ENCODE results near the gene WNT1.

The WNT1 gene

DNA sequence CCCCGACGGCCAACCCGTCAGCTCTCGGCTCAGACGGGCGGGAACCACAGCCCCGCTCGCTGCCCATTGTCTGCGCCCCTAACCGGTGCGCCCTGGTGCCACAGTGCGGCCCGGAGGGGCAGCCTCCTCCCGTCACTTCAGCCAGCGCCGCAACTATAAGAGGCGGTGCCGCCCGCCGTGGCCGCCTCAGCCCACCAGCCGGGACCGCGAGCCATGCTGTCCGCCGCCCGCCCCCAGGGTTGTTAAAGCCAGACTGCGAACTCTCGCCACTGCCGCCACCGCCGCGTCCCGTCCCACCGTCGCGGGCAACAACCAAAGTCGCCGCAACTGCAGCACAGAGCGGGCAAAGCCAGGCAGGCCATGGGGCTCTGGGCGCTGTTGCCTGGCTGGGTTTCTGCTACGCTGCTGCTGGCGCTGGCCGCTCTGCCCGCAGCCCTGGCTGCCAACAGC is at the start of gene WNT1:
TSS of gene WNT1 (plus strand) at position 32 of the 450 bp plus-strand sequence. CDS start at position 361, 329 bp downstream.
- Histone ChIP-seq H3K4me3 (ENCODE audit: low read length) (peak within 1 kb of the TSS; percentile 58), H3K27ac (ENCODE audit: low read depth, low read length) (no peak within 1 kb of the TSS)

DNA sequence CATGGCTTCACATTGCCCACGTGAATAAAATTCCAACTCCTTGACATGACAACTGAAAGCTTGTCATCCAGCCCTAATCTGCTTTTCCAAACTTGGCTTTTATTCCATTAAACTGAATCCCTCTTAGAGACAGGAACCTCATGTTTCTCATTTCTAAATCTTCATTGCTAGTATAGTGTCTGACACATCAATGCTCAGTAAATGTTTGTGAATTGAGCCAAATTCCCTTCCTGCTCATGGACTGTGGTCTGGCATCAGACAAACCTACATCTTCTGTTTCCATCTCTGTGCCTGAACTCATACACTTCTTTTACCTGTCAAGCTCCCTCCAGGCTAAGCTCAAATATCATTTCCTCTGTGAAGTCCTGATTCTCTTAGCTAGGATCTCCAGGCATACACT is 48.6 kb upstream of the WNT1 start:
- H3K79me2 ChIP-seq (ENCODE audit: control insufficient read depth, low read length) = peaks cover 3% of the 10 kb centered on the region; the same call in 1 of the 2 replicates
- H3K27me3 ChIP-seq (ENCODE audit: control insufficient read depth, low read length) = no peaks in the 10 kb centered on the region
- H3K4me1 ChIP-seq (ENCODE audit: control insufficient read depth, low read length) = peaks cover 8% of the 10 kb centered on the region
- no peaks in the 10 kb centered on the region for H3K9me2 ChIP-seq (replicated peaks; ENCODE audit: control insufficient read depth, low read length)
- no peak overlapping the region for H3K4me2 ChIP-seq (ENCODE audit: low read length)
- TF ChIP-seq, protein P1, sequence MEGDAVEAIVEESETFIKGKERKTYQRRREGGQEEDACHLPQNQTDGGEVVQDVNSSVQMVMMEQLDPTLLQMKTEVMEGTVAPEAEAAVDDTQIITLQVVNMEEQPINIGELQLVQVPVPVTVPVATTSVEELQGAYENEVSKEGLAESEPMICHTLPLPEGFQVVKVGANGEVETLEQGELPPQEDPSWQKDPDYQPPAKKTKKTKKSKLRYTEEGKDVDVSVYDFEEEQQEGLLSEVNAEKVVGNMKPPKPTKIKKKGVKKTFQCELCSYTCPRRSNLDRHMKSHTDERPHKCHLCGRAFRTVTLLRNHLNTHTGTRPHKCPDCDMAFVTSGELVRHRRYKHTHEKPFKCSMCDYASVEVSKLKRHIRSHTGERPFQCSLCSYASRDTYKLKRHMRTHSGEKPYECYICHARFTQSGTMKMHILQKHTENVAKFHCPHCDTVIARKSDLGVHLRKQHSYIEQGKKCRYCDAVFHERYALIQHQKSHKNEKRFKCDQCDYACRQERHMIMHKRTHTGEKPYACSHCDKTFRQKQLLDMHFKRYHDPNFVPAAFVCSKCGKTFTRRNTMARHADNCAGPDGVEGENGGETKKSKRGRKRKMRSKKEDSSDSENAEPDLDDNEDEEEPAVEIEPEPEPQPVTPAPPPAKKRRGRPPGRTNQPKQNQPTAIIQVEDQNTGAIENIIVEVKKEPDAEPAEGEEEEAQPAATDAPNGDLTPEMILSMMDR (IDR thresholded peaks at IDR 0.05; ENCODE audit: low read depth, low read length, poor library complexity, severe bottlenecking) = no peak
- no peak for TF ChIP-seq EZH2phosphoT487 (IDR thresholded peaks at IDR 0.05; ENCODE audit: borderline replicate concordance, low read length)
- no peak overlapping the region for H3K27ac ChIP-seq (ENCODE audit: low read depth, low read length)
- no peaks in the 10 kb centered on the region for H3K9me3 ChIP-seq (ENCODE audit: control insufficient read depth, insufficient read depth, low read length)
- H3K36me3 ChIP-seq (ENCODE audit: control insufficient read depth, low read length) = peaks cover 27% of the 10 kb centered on the region
- H3F3A ChIP-seq (ENCODE audit: control insufficient read depth, insufficient read depth) = peaks cover 8% of the 10 kb centered on the region
- H3K4me3 ChIP-seq (ENCODE audit: low read length) = no peak overlapping the region
- no peaks in the 10 kb centered on the region for H4K20me1 ChIP-seq (ENCODE audit: control insufficient read depth, insufficient read depth, low read depth, low read length)

More for the DNA sequence above, at the start of gene WNT1:
- Histone ChIP-seq H3F3A (ENCODE audit: control insufficient read depth, insufficient read depth) (no peaks in the 10 kb centered on the region), H3K4me1 (ENCODE audit: control insufficient read depth, low read length) (peaks cover 41% of the 10 kb centered on the region), H3K9me3 (ENCODE audit: control insufficient read depth, insufficient read depth, low read length) (no peaks in the 10 kb centered on the region), H3K27me3 (ENCODE audit: control insufficient read depth, low read length) (peaks cover 76% of the 10 kb centered on the region), H4K20me1 (ENCODE audit: control insufficient read depth, insufficient read depth, low read depth, low read length) (no peaks in the 10 kb centered on the region), H3K79me2 (ENCODE audit: control insufficient read depth, low read length) (no peaks in the 10 kb centered on the region), H3K9me2 (replicated peaks; ENCODE audit: control insufficient read depth, low read length) (no peaks in the 10 kb centered on the region), H3K36me3 (ENCODE audit: control insufficient read depth, low read length) (no peaks in the 10 kb centered on the region), H3K4me2 (ENCODE audit: low read length) (peak within 1 kb of the TSS; percentile 65)
- 0 out of 2 replicates have a peak, but pooled peaks have one; percentile 56 for TF ChIP-seq EZH2phosphoT487 (IDR thresholded peaks at IDR 0.05; ENCODE audit: borderline replicate concordance, low read length)
- TF ChIP-seq, protein P1 (IDR thresholded peaks at IDR 0.05; ENCODE audit: low read depth, low read length, poor library complexity, severe bottlenecking) = peak; percentile 48

DNA sequence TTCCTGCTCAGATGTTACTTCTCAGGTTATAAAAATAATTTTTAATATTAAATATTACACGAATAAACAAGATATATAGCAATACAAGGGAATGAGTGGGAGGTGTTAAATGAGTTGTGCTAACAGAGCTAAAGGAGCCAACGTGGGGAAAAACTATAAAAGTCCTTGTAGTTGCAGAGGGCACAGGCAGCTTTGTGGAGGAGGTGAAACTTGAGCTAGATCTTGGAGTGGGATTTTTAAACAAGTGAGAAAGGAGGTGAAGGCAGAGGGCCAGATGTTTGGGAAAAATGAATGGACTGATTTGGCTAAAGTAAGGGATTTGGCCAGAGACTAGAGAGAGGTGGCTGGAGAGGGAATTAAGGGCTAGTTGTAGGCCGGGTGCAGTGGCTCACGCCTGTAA is 47.6 kb upstream of the WNT1 start:
- no peak for TF ChIP-seq EZH2phosphoT487 (IDR thresholded peaks at IDR 0.05; ENCODE audit: borderline replicate concordance, low read length)
- TF ChIP-seq, protein P1 (IDR thresholded peaks at IDR 0.05; ENCODE audit: low read depth, low read length, poor library complexity, severe bottlenecking) = no peak
- Histone ChIP-seq H3K4me3 (ENCODE audit: low read length) (no peak overlapping the region), H3K4me2 (ENCODE audit: low read length) (no peak overlapping the region), H3K27ac (ENCODE audit: low read depth, low read length) (no peak overlapping the region), H3K27me3 (ENCODE audit: control insufficient read depth, low read length) (no peaks in the 10 kb centered on the region), H3K4me1 (ENCODE audit: control insufficient read depth, low read length) (peaks cover 5% of the 10 kb centered on the region), H3K9me3 (ENCODE audit: control insufficient read depth, insufficient read depth, low read length) (no peaks in the 10 kb centered on the region), H3F3A (ENCODE audit: control insufficient read depth, insufficient read depth) (peaks cover 8% of the 10 kb centered on the region), H4K20me1 (ENCODE audit: control insufficient read depth, insufficient read depth, low read depth, low read length) (no peaks in the 10 kb centered on the region), H3K9me2 (replicated peaks; ENCODE audit: control insufficient read depth, low read length) (no peaks in the 10 kb centered on the region), H3K36me3 (ENCODE audit: control insufficient read depth, low read length) (peaks cover 31% of the 10 kb centered on the region), H3K79me2 (ENCODE audit: control insufficient read depth, low read length) (no peaks in the 10 kb centered on the region)

All from DOHH2 (cell line).